GM21528 (cell line): Measurements from ENCODE around the gene MRPS30.
A peak's percentile ranks its signal among the peaks of the same experiment; 100 is the strongest.
"Not testable (repeated sequence)": the region's sequence is repeated elsewhere in the genome, so short reads cannot be mapped to it uniquely, and the experiment has no call there.

Experiments
- ATAC-seq: cut with Tn5 transposase; IDR thresholded peaks from one replicate; pipeline ENCODE4 v1.9.1; 2021; ENCODE audit warnings: mild to moderate bottlenecking, moderate library complexity; ENCODE audit not compliant: unreplicated experiment, low FRiP score

The MRPS30 gene

DNA sequence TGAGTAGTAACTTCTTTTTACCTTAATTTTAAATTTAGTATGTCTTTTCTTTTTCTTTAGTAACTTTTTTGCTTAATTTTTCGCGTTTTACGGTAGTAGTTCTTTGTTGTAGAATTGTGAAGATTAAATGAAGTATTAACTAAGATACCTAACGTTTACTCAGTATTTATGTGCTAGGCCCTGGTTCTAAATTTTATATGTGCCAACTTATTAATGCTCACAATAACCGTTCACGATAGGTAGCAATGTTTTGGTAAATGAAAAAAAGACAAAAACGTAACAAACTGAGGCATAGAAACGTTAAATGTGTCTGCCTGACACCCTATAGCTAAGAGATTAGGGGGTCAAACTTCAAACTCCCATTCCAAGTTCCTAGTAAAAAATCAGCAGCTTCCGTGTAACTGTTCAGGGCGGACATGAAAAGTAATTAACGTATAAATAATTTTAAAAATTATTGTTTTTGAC, 1.2 kb downstream of the MRPS30 start:
- ATAC-seq, result no peak

DNA sequence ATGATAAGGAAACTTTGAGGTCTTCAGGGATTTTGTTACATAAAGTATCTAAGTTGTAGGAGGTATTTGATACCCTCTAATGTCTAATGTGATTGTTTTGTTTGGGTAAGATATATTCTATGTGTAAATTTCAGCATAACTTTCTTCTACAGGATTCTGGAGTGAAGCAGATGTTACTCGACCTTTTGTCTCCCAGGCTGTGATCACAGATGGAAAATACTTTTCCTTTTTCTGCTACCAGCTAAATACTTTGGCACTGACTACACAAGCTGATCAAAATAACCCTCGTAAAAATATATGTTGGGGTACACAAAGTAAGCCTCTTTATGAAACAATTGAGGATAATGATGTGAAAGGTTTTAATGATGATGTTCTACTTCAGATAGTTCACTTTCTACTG, 6.0 kb downstream of the MRPS30 start:
- ATAC-seq, result no peak

DNA sequence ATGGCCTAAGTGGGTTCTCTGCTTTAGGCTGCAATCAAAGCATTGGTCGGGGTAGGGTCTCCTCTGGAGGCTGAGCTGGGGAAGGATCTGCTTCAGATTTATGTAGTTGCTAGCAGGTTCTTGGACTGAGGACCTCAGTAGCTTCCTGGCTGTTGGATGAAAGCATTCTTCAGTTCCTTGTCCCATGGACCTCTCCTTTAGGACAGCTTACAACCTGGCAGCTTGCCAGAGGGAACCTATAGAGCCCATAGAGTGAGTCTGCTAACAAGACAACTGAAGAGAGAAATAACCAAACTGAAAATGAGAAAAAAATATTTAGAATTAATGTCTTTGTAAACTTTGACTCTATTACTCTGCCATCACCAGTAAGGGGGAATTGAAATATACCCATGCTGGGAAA, 12.4 kb downstream of the MRPS30 start:
- ATAC-seq, result no peak

DNA sequence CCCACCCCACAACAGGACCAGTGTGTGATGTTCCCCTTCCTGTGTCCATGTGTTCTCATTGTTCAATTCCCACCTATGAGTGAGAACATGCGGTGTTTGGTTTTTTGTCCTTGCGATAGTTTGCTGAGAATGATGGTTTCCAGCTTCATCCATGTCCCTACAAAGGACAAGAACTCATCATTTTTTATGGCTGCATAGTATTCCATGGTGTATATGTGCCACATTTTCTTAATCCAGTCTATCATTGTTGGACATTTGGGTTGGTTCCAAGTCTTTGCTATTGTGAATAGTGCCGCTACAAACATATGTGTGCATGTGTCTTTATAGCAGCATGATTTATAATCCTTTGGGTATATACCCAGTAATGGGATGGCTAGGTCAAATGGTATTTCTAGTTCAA, 15.9 kb downstream of the MRPS30 start:
- not testable (repeated sequence) for ATAC-seq

DNA sequence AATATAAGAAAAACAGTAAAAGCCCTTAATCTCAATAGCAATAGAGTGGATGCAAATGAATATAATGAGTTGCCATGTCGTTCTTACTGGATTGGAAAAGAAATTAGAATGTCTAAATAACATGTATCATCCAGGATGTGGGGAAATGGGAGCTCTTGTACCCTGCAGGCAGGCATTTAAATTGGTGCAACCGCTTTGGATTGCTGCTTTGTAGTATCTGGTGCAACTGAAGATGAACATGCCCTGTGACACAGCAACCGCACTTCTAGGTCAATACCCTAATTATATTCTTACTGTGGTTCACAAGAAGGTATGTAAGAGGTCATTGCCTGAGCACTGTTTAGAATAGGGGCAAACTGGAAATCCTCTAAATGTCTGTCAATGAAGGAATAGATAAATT, 18.9 kb downstream of the MRPS30 start:
- ATAC-seq, result no peak

DNA sequence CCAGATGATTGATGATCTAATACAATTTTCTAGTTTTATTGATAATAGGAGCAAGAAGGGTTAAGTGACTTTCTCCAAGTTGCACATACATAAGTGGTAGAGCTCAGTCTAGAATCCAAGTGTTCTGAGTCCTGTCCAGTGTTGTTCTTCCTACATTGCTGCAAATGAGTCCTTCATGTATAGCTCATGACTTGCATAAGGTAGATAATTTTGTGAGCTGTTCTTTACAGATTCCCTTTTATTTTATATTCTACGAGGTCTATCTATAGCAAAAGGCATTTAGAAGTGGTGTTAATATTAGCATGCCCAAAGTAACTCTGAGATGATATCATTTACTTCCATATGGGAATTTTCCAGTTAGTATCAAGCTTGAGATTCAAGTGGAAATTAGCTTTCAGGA, 20.0 kb downstream of the MRPS30 start:
- ATAC-seq, result no peak

DNA sequence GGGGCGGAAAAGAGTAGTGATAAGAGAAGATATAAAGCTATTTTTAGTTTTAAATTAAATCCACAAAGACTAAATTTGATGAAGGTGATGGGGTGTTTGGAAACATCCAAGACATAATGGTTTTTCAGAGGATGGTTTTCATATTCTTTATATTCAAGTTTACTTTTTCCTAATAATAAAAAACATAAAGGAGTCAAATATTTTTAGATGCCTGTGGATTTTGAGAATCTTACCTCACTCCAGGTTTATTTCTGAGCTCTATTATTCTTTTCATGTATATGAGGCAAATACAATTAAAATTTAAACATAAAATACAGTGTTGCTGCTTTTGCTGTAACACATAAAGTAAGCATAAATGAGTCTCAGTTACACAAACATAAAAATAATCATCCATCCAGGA, 22.2 kb downstream of the MRPS30 start:
- no peak for ATAC-seq

DNA sequence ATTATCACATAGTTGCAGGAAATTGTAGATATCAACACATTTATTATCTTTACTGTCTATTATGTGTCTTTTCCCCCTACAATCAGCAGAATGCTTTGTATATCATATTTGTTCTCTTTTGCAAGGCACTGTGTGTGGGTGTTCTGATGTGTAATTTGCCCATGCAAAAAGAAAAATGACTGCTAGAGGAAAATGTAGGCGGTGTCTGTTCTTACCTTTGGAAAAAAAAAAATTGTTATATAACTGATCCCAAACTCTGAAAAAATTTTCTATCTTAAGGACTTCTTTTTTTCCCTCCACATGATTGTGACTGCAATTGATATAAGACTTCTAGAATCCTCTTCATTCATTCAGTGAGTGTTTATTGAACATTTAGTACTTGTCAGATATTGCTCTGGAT, 24.5 kb downstream of the MRPS30 start:
- no peak for ATAC-seq

DNA sequence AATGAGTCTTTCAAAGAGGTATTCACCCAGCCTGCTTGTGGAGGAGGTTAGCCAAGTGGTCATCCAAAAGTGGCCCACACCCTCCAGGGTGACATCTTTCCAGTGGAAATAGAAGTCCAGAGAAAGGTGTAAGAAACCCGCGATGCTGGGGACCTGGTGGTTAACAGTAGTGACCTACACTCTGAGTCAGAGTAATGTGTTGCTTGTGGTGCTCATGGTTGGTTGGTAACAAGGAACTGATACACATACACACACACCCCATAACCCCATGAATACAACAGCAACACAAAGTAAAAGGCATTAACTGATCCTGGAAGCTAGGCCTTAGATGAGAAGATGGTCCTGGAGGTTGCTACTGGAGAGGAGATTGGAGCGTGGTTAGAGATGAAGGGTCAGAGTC, 26.9 kb downstream of the MRPS30 start:
- no peak for ATAC-seq

DNA sequence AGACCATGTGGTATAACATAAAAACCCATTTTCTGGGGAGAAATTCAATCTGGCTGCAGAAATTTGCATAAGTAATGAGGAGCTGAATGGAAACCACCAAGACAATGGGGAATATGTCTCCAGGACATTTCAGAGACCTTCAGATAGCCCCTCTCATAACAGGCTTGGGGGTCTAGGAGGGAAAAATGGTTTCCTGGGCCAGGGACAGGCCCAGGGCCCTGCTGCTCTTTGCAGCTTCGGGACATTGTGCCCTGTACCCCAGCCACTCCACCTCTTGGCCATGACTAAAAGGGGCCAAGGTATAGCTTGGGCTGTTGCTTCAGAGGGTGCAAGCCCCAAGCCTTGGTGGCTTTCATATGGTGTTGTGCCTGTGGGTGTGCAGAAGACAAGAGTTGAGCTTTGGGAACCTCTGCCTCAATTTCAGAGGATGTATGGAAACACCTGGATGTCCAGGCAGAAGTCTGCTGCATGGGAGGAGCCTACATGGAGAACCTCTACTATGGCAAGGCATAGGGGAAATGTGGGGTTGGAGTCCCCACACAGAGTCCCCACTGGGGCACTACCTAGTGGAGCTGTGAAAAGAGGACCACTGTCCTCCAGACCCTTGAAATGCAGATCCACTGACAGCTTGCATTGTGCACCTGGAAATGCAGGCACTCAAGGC, 30.4 kb downstream of the MRPS30 start:
- ATAC-seq, result no peak

DNA sequence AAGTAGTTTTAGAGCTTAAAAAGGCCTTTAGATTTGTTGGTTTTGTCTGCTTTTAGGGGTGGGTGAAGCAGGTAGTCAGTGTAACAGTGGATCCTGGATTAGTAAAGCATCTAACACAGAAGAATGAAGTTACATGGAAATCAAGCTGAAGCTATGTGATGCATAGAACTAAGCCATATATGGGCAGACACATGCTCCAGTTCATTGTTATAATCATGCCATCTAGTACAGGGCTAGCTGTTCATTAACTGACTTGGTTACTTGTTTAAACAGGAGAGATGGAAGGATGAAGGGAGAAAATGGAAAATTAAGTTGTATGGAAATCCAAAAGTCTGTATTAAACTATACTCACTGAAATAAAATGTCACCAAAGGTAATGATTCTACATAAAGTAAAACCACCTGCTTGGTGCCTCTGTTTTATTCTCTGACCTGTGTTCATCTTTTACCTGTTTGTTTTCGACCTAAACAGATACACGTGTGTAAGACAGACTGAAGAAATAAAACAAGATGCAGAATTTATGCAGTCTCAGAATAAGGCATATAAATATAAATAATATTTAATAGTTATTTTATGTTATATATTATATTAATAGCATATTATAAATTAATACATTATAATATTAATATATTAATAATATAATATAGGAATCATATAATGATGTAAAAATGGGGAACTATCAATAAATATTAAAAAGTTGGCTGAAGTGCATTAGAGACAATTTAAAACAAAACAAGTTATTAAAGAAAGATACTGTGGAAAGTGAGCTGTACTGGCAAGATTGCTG, 33.9 kb downstream of the MRPS30 start:
- ATAC-seq, result no peak

DNA sequence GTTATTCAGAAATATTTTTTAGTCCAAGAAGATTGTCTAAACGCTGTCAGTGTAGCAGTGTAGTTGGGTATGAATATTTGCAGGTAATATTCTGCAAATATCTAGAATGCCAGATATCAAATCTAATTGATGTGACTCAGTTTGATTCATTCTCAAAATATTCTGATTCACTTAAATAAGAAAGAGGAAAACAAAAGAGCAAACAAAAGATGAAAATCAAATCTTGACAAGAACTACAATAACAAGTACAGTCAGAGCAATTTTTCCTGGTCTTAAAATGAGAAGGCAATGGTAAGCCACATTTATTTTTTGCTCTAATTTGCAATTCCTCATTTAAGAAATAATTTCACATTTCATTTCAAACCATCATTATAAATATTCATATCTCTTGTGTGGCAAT, 36.0 kb downstream of the MRPS30 start:
- no peak for ATAC-seq

DNA sequence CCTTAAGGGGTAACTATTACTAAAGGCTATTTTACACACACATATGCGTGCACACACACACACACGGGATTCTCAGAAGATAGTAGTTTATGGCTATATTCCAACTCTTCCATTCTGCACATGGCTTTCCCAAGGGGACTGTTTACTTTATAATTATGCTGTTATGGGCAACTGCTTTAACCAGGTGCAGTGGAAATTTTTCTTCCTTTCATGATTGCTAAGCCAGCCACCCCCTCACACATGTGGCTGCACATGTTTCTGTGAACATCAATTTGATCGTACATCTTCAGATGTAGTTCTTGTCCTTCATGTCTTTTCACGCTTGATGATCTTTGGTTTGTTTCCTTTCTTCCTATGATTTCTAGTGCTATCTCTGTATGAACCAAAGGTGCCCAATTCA, 37.0 kb downstream of the MRPS30 start:
- ATAC-seq, result no peak

DNA sequence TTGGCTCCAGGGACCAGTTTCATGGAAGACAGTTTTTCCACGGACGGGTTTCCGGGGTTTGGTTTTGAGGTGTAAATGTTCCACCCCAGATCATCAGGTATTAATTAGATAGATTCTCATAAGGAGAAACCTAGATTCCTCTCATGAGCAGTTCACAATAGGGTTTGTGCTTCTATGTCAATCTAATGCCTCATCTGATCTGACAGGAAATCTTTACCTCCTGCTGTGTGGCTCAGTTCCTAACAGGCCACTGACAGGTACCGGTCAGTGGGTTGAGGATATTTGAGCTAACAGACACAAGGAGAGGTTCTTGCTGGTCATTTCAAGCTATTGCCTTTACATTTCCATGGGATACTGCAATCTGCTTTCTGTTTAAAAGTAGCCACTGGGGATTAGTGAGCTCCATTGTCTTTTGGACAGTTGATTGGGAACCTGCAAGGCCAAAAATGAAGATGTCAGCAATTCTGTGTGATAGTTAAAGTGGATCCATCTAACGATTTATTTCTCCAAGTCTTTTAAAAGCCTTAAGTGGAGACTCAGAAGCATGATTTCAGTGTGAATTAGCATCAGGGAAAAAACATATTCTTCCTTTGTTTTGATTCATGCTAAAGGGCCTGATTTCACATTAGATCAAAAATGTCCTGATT, 38.6 kb downstream of the MRPS30 start:
- no peak for ATAC-seq

DNA sequence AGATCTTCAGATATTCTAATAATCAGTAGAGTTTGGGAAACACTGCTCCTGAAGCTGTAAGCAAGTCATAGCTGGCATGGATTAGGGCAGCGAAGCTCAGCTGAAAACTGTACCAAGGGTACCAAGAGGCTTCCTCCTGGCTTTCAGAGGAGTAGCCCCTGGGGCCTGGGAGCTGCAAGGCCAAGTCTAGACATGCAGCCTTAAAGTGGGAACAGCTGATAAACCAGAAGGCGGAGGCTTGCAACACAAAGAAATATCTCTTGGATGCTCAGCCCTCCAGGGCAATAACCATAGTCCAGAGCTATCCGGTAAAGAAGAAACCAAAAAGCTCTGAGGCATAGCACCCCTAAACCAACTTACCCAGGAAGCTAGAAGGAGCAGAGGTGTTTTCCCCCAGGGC, 51.5 kb downstream of the MRPS30 start:
- ATAC-seq, result no peak

DNA sequence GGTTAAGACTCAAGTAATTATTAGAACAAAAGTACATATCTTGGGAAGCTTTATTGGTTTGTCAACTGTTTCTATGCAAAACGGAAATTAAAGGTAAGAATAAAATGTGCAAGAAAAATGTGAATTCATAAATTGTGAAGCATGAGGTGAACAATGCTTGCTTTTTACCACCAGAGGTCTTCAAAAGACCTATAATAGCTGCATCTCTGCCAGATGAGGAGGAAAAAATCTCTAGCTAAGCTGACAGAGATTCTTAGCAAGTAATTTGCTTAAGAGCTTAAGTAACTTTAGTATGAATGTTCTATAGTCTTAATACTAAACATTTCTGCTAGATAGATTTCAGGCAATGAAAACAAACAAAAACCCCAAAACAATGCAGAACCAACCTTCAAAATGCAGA, 54.1 kb downstream of the MRPS30 start:
- peak; percentile 70 for ATAC-seq
